K562 (cell line): ENCODE results near the gene LCMT2. TPM values are rescaled to one million over a fixed set of nuclear protein-coding genes. Genes with fewer than 3 reads are reported as not detected.

Source experiments
- C11orf30 ChIP-seq: fragments of 450-650 bp; IDR thresholded peaks from 2 replicates; pipeline ENCODE4 v1.6.1; 2016; ENCODE audit warnings: low read depth, mild to moderate bottlenecking
- EP400 ChIP-seq: fragments of 450-650 bp; IDR thresholded peaks from 2 replicates; pipeline ENCODE4 v1.6.1; 2017; ENCODE audit warnings: antibody characterized with exemption, mild to moderate bottlenecking, moderate library complexity
- HDAC2 ChIP-seq: fragments of 450-650 bp; IDR thresholded peaks from 2 replicates; pipeline ENCODE4 v1.6.1; 2016; ENCODE audit warnings: mild to moderate bottlenecking
- ILF3 ChIP-seq: fragments of 450-650 bp; IDR thresholded peaks from 2 replicates; pipeline ENCODE4 v1.6.1; 2018; ENCODE audit warnings: antibody characterized with exemption, mild to moderate bottlenecking, moderate library complexity, borderline replicate concordance
- L3MBTL2 ChIP-seq: fragments of 450-650 bp; IDR thresholded peaks from 2 replicates; pipeline ENCODE4 v1.6.1; 2016; ENCODE audit warnings: mild to moderate bottlenecking, moderate library complexity
- MAFF ChIP-seq: IDR thresholded peaks from 2 replicates; pipeline ENCODE4 v1.6.1; 2012; ENCODE audit warnings: low read length, improper control_type of control experiment
- NCOR1 ChIP-seq: fragments of 450-650 bp; IDR thresholded peaks from 2 replicates; pipeline ENCODE4 v1.6.1; 2016; ENCODE audit warnings: mild to moderate bottlenecking, moderate library complexity
- NFIC ChIP-seq: fragments of 450-650 bp; IDR thresholded peaks from 2 replicates; pipeline ENCODE4 v1.6.1; 2017; ENCODE audit warnings: mild to moderate bottlenecking, inconsistent platforms
- NR2C2 ChIP-seq, 2 experiments: fragments of 200-800 bp in 1 of 2; sonication (Bioruptor generic) in 1 of 2; sonication (generic) in 1 of 2; formaldehyde crosslinking in 1 of 2; IDR thresholded peaks; 2 replicates each; pipeline versions ENCODE4 v1.6.1 to v1.8.0; 2016 to 2022; ENCODE audit warnings: mild to moderate bottlenecking in 1 of 2, missing compliant biosample characterization in 1 of 2, missing genetic modification characterization in 1 of 2, missing genetic modification reagents in 1 of 2
- RAD21 ChIP-seq, 2 experiments: fragments of 250-450 bp in 1 of 2; fragments of 450-650 bp in 1 of 2; sonication (Bioruptor Pico) in 1 of 2; formaldehyde crosslinking in 1 of 2; IDR thresholded peaks in 1 of 2; conservative IDR thresholded peaks in 1 of 2; 2 replicates each; pipeline versions ENCODE4 v1.4.0 to v1.8.0; 2020 to 2022; ENCODE audit warnings: mild to moderate bottlenecking in 2 of 2, moderate library complexity in 1 of 2
- RB1 ChIP-seq: fragments of 450-650 bp; IDR thresholded peaks from 2 replicates; pipeline ENCODE4 v1.6.1; 2017; ENCODE audit warnings: low read depth, mild to moderate bottlenecking
- RNF2 ChIP-seq: sonication (generic); IDR thresholded peaks from 2 replicates; pipeline ENCODE4 v1.6.1; 2016
- ZNF316 ChIP-seq: fragments of 450-650 bp; IDR thresholded peaks from 2 replicates; pipeline ENCODE4 v1.6.1; 2016
- ZNF717 ChIP-seq: fragments of 250-450 bp; sonication (Bioruptor Pico); IDR thresholded peaks from 2 replicates; pipeline ENCODE4 v1.5.0; 2021
- polyA plus RNA-seq, 8 experiments: library from polyadenylated mRNA; depleted of rRNA in 4 of 8; stranded (reverse) in 5 of 8; unstranded in 3 of 8; fragments of >200 nt; fragmentation: Nextera tagmentation in 2 of 8; fragmentation: Illumina TruSeq in 1 of 8; extraction: Ambion mirVana in 2 of 8; extraction: Trizol in 1 of 8; gene quantifications; 2 replicates each; pipeline versions ENCODE4 v1.2.1 to v1.2.3, GENCODE V29; 2011 to 2014; ENCODE audit warnings: inconsistent platforms in 1 of 8, missing spikeins in 1 of 8
- total RNA-seq, 7 experiments: library from RNA; depleted of rRNA in 6 of 7; stranded (reverse); fragments of >200 nt in 6 of 7; fragmentation: Illumina TruSeq in 2 of 7; extraction: Trizol in 2 of 7; gene quantifications; 2 replicates each; pipeline versions ENCODE4 v1.2.1 to v1.2.3, GENCODE V29; 2011 to 2021; ENCODE audit warnings: low replicate concordance in 1 of 7
- TF ChIP-seq, protein P1 (sequence below): fragments of 250-450 bp; sonication (Bioruptor Pico); IDR thresholded peaks from 2 replicates; pipeline ENCODE4 v1.4.0; 2020
- TF ChIP-seq, protein P2 (sequence below), 2 experiments: fragments of 450-650 bp; conservative IDR thresholded peaks; 2 replicates each; pipeline ENCODE4 v1.6.1; 2017; ENCODE audit warnings: mild to moderate bottlenecking in 2 of 2, moderate library complexity in 2 of 2

LCMT2 gene
- total and polyA plus RNA-seq, 9 of the 15 experiments (the other 6 are each of a cell fraction or from before 2014, with no cell fraction given), result 2.5 to 22.3 (median 15.2) TPM

DNA sequence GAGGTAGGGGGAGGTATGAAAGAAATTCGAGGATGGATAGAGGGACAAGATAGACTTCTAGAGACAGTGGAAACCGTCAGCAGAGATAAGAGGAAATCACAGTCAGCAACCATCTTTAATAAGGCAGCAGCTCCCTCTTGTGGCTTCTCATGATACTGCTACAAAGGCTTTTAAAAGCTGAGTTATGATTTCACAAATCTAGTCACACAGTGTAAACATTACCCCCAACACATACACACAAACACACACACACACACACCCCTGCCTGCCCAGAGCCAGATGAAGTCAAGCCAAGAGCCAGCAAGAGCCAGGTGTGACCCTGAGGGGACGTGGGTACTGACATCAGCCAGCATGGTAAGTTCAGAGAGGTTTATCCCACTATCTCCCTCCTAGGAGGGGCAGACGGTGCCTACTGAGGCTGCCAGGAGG, 44.8 kb downstream of the LCMT2 start (continued):
- TF ChIP-seq, protein P1, sequence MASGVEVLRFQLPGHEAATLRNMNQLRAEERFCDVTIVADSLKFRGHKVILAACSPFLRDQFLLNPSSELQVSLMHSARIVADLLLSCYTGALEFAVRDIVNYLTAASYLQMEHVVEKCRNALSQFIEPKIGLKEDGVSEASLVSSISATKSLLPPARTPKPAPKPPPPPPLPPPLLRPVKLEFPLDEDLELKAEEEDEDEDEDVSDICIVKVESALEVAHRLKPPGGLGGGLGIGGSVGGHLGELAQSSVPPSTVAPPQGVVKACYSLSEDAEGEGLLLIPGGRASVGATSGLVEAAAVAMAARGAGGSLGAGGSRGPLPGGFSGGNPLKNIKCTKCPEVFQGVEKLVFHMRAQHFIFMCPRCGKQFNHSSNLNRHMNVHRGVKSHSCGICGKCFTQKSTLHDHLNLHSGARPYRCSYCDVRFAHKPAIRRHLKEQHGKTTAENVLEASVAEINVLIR (CRISPR knock-in tag), result no peak
- TF ChIP-seq RNF2 (peak; percentile 18; the same call in 1 of the 2 replicates), ZNF717 (CRISPR knock-in tag) (no peak), NFIC (0 out of 2 replicates have a peak, but pooled peaks have one; percentile 15), NCOR1 (0 out of 2 replicates have a peak, but pooled peaks have one; percentile 20), NR2C2 (CRISPR knock-in tag; IDR thresholded peaks at IDR 0.05) (no peak), NR2C2 (tag; IDR thresholded peaks at IDR 0.05) (no peak), C11orf30 (peak; percentile 72), ILF3 (no peak), HDAC2 (peak; percentile 79), RB1 (peak; percentile 60; the same call in 1 of the 2 replicates), ZNF316 (peak; percentile 68), L3MBTL2 (0 out of 2 replicates have a peak, but pooled peaks have one; percentile 11), RAD21 (CRISPR knock-in tag; conservative IDR thresholded peaks at IDR 0.05 in 1 of 2, IDR thresholded peaks at IDR 0.05 in 1 of 2) (peak; percentile 91 to 99), EP400 (0 out of 2 replicates have a peak, but pooled peaks have one; percentile 19), MAFF (peak; percentile 54)
- TF ChIP-seq, protein P2, sequence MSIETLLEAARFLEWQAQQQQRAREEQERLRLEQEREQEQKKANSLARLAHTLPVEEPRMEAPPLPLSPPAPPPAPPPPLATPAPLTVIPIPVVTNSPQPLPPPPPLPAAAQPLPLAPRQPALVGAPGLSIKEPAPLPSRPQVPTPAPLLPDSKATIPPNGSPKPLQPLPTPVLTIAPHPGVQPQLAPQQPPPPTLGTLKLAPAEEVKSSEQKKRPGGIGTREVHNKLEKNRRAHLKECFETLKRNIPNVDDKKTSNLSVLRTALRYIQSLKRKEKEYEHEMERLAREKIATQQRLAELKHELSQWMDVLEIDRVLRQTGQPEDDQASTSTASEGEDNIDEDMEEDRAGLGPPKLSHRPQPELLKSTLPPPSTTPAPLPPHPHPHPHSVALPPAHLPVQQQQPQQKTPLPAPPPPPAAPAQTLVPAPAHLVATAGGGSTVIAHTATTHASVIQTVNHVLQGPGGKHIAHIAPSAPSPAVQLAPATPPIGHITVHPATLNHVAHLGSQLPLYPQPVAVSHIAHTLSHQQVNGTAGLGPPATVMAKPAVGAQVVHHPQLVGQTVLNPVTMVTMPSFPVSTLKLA (conservative IDR thresholded peaks at IDR 0.05), result peak in 1 of 2 experiments; percentile 45; a peak in 2 of 4 replicates
